ENCODE results near the gene DCAKD. TPM values are rescaled to one million over a fixed set of nuclear protein-coding genes. Genes with fewer than 3 reads are reported as not detected.

DCAKD gene
- total and polyA plus RNA-seq, 4 experiments from 2014 or later, result 8.8 to 32.1 (median 24.1) TPM

GRCh38 chr17:44995436-44996001 lies 55.9 kb downstream of the DCAKD start:
- ChIA-PET CTCF (ENCODE audit: partially characterized antibody) (no interaction called here), POLR2A (ENCODE audit: partially characterized antibody) (no interaction called here)
- Mint-ChIP-seq H3K36me3 (no peaks in the 10 kb centered on the region), H3K27me3 (peaks cover 11 to 20% of the 10 kb centered on the region in 2 donors), H3K9me3 (peaks cover 0 to 15% (median 8%) of the 10 kb centered on the region in 8 donors), H3K4me1 (peaks cover 0 to 3% (median 0%) of the 10 kb centered on the region in 4 donors), H3K4me3 (no peak overlapping the region), H3K27ac (no peak overlapping the region)
- H3K4me1 ChIP-seq (ENCODE audit: insufficient read depth, low read length), result no peaks in the 10 kb centered on the region
- no peak for DNase-seq
- H3K27ac ChIP-seq (ENCODE audit: low read depth, low read length), result no peak overlapping the region
- no peak overlapping the region for H3K4me3 ChIP-seq (ENCODE audit: low read length in 2 of 2)
- intact Hi-C loops (cut with micrococcal nuclease), result no loop called here
- H3K36me3 ChIP-seq (ENCODE audit: insufficient read depth, low read length), result no peaks in the 10 kb centered on the region
- no peaks in the 10 kb centered on the region for H3K9me3 ChIP-seq (ENCODE audit: control insufficient read depth in 1 of 2, low read length in 2 of 2)
- no peaks in the 10 kb centered on the region for H3K27me3 ChIP-seq (ENCODE audit: insufficient read depth, low read length)

DNA sequence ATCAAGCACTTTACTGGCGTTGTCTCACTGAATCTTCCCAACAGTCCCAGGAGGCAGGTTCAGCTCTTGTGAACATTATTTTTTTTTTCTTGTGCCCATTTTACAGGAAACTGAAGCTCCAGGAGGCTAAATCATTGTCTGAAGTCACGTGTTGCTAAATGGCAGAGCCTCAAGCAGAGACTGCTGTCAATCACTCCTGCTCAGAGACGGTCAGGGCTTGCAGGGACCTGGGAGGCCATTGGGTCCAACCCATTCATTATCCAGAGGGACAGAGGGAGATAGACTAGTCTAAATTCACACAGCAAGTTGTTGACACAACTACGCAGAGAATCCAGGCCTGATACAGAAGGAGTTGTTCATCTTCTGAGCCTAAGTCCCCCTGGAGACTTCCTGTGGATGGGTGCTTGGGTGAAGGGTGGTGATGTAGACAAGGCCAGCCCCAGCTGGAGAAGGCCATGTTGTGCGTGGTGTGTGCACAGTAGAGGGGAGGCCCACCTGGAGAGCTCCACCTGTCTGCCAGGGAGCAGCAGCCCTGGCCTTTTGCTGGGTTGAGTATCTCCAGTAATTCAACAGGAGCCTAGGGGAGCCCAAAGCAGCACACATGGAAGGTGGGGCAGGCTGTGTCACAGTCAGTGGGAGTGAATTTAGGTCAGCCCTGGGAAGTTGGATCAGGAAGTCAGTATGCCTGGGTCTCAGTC lies 59.0 kb downstream of the DCAKD start:
- intact Hi-C loops (cut with micrococcal nuclease), result no loop called here
- Histone ChIP-seq H3K9me3 (ENCODE audit: control insufficient read depth in 1 of 2, low read length in 2 of 2) (no peaks in the 10 kb centered on the region), H3K27ac (ENCODE audit: low read depth, low read length) (no peak overlapping the region), H3K4me3 (ENCODE audit: low read length in 2 of 2) (no peak overlapping the region), H3K36me3 (ENCODE audit: insufficient read depth, low read length) (no peaks in the 10 kb centered on the region), H3K27me3 (ENCODE audit: insufficient read depth, low read length) (peaks cover 6% of the 10 kb centered on the region), H3K4me1 (ENCODE audit: insufficient read depth, low read length) (no peaks in the 10 kb centered on the region)
- H3K27me3 Mint-ChIP-seq, result peaks cover 17 to 25% of the 10 kb centered on the region in 2 donors
- H3K9me3 Mint-ChIP-seq, result peaks cover 0 to 3% (median 0%) of the 10 kb centered on the region in 8 donors
- H3K36me3 Mint-ChIP-seq, result no peaks in the 10 kb centered on the region
- POLR2A ChIA-PET (ENCODE audit: partially characterized antibody), result no interaction called here
- H3K27ac Mint-ChIP-seq, result no peak overlapping the region
- peaks cover 0 to 3% (median 0%) of the 10 kb centered on the region in 4 donors for H3K4me1 Mint-ChIP-seq
- CTCF ChIA-PET (ENCODE audit: partially characterized antibody), result no interaction called here
- no peak overlapping the region for H3K4me3 Mint-ChIP-seq
- no peak for DNase-seq

- no peak overlapping the region for H3K4me3 Mint-ChIP-seq
- Histone ChIP-seq H3K4me1 (ENCODE audit: insufficient read depth, low read length) (no peaks in the 10 kb centered on the region), H3K4me3 (ENCODE audit: low read length in 2 of 2) (no peak overlapping the region), H3K9me3 (ENCODE audit: control insufficient read depth in 1 of 2, low read length in 2 of 2) (no peaks in the 10 kb centered on the region), H3K27ac (ENCODE audit: low read depth, low read length) (no peak overlapping the region), H3K36me3 (ENCODE audit: insufficient read depth, low read length) (no peaks in the 10 kb centered on the region), H3K27me3 (ENCODE audit: insufficient read depth, low read length) (peaks cover 15% of the 10 kb centered on the region)
- intact Hi-C loops (cut with micrococcal nuclease), result no loop called here
- CTCF ChIA-PET (ENCODE audit: partially characterized antibody), result interaction anchor here (1.0 kb wide), 1 partner anchor 110 kb away, joined by 3 read pairs; no protein-coding TSS in a partner anchor
- H3K9me3 Mint-ChIP-seq, result peaks cover 0 to 3% (median 0%) of the 10 kb centered on the region in 8 donors
- DNase-seq, result no peak
- POLR2A ChIA-PET (ENCODE audit: partially characterized antibody), result no interaction called here
- no peaks in the 10 kb centered on the region for H3K36me3 Mint-ChIP-seq
- H3K27ac Mint-ChIP-seq, result no peak overlapping the region
- H3K27me3 Mint-ChIP-seq, result peaks cover 16 to 27% of the 10 kb centered on the region in 2 donors
- H3K4me1 Mint-ChIP-seq, result peaks cover 0 to 3% (median 0%) of the 10 kb centered on the region in 4 donors
Measured at GRCh38 chr17:44990994-44991393, 60.4 kb downstream of the DCAKD start.

DNA sequence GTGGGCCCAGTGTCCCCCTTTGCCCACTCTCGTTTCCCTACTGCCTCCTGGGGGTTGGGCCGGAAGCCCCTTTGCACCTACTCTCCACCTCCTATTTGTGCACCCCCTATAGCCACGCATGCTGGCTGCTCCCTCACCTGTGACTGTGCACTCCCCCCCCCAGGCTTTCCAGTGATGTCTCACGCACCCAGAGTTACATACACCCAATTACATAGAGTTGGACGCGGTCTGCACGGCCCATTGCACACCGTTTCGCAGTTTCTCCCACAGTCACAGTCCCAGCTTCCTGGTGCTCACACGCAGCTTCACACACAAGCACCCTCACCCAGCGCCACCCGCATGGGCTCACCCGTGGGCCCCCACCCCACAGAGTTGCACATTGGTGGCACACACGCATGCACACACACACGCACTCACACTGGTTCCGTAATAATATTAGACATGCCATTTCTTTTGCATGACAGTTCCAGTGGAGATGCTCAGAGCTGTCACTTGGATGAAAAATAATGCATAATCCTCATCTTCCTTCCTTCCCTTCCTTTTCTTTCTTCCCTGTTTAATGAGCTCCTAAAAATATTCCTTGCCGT lies 61.8 kb downstream of the DCAKD start:
- no peak for DNase-seq
- ChIA-PET POLR2A (ENCODE audit: partially characterized antibody) (no interaction called here), CTCF (ENCODE audit: partially characterized antibody) (no interaction called here)
- peaks cover 18 to 27% of the 10 kb centered on the region in 2 donors for H3K27me3 Mint-ChIP-seq
- H3K4me3 ChIP-seq (ENCODE audit: low read length in 2 of 2), result no peak overlapping the region
- peaks cover 0 to 3% (median 0%) of the 10 kb centered on the region in 8 donors for H3K9me3 Mint-ChIP-seq
- H3K4me3 Mint-ChIP-seq, result no peak overlapping the region
- H3K9me3 ChIP-seq (ENCODE audit: control insufficient read depth in 1 of 2, low read length in 2 of 2), result no peaks in the 10 kb centered on the region
- H3K36me3 Mint-ChIP-seq, result no peaks in the 10 kb centered on the region
- peaks cover 15% of the 10 kb centered on the region for H3K27me3 ChIP-seq (ENCODE audit: insufficient read depth, low read length)
- intact Hi-C loops (cut with micrococcal nuclease), result no loop called here
- H3K4me1 ChIP-seq (ENCODE audit: insufficient read depth, low read length), result no peaks in the 10 kb centered on the region
- no peak overlapping the region for H3K27ac ChIP-seq (ENCODE audit: low read depth, low read length)
- peaks cover 0 to 3% (median 0%) of the 10 kb centered on the region in 4 donors for H3K4me1 Mint-ChIP-seq
- no peaks in the 10 kb centered on the region for H3K36me3 ChIP-seq (ENCODE audit: insufficient read depth, low read length)
- peak overlapping the region in 1 of 7 donors; percentile 14 for H3K27ac Mint-ChIP-seq

DNA sequence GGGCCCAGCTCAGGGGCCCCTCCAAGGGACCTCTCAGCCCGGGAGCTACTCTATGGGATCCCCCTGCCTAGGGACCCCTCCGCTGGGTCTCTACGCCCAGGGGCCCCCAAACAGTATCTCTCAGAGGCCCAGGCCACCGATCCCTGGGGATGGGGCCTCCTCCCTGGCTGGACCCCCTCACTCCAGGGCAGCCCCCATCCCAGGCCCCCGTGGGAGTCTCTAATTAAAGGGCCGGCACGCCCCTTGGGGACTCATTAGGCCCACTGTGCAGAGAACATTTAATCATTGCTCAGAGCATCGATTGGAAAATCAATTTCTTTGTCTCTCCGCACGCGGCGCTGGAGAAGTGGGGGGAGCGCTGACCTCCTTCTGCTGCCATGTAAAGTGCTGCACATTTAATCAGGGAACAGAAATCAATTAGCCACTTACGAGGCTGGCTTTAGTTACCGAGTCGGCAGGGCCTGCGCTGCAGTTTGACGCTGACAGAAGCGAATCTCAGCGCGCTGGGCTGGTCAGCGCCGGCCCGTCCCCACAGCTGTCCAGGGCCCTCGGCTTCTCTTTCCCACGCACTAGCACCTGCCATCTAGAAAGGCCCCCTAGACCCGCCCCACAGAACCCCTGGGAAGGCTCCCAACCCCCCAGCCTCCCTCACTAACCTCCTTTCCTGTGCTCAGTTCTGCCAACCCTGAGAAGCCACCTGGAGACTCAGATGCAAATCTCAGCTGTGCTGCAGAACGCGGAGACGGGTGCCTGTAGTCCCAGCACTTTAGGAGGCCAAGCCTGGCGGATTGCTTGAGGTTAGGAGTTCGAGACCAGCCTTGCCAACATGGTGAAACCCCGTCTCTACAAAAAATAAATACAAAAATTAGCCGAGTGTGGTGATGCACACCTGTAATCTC lies 63.1 kb downstream of the DCAKD start:
- Mint-ChIP-seq H3K4me1 (no peaks in the 10 kb centered on the region), H3K27ac (no peak overlapping the region), H3K4me3 (no peak overlapping the region), H3K9me3 (peaks cover 0 to 1% (median 0%) of the 10 kb centered on the region in 8 donors), H3K27me3 (peaks cover 18 to 23% of the 10 kb centered on the region in 2 donors), H3K36me3 (no peaks in the 10 kb centered on the region)
- Histone ChIP-seq H3K9me3 (ENCODE audit: control insufficient read depth in 1 of 2, low read length in 2 of 2) (no peaks in the 10 kb centered on the region), H3K36me3 (ENCODE audit: insufficient read depth, low read length) (no peaks in the 10 kb centered on the region), H3K27ac (ENCODE audit: low read depth, low read length) (no peak overlapping the region), H3K27me3 (ENCODE audit: insufficient read depth, low read length) (peaks cover 15% of the 10 kb centered on the region), H3K4me3 (ENCODE audit: low read length in 2 of 2) (no peak overlapping the region), H3K4me1 (ENCODE audit: insufficient read depth, low read length) (no peaks in the 10 kb centered on the region)
- no peak for DNase-seq
- CTCF ChIA-PET (ENCODE audit: partially characterized antibody), result no interaction called here
- POLR2A ChIA-PET (ENCODE audit: partially characterized antibody), result no interaction called here
- intact Hi-C loops (cut with micrococcal nuclease), result no loop called here

DNA sequence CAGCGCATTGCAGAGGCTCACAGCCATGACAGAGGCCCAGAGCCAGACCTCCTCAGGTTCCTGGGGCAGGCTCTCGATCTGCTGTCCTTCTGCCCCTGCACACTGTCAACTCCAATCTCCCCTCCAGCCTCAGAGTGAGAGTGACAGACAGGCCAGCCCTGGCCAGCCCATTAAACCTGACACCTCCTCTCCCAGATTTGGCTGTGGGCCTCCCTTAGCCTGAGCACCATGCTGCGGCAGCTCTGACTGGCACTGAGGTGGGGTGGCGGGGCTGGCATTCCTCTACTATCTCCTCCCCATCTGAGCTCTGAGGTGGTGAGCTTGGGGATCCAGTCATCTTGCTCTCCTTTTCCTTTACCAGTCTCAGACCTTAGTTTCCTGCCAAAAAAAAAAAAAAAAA lies 67.9 kb downstream of the DCAKD start:
- Histone ChIP-seq H3K27me3 (ENCODE audit: insufficient read depth, low read length) (peaks cover 15% of the 10 kb centered on the region), H3K36me3 (ENCODE audit: insufficient read depth, low read length) (no peaks in the 10 kb centered on the region), H3K27ac (ENCODE audit: low read depth, low read length) (no peak overlapping the region), H3K4me3 (ENCODE audit: low read length in 2 of 2) (no peak overlapping the region), H3K4me1 (ENCODE audit: insufficient read depth, low read length) (no peaks in the 10 kb centered on the region), H3K9me3 (ENCODE audit: control insufficient read depth in 1 of 2, low read length in 2 of 2) (no peaks in the 10 kb centered on the region)
- Mint-ChIP-seq H3K4me3 (no peak overlapping the region), H3K9me3 (no peaks in the 10 kb centered on the region), H3K27me3 (peaks cover 17 to 26% of the 10 kb centered on the region in 2 donors), H3K4me1 (no peaks in the 10 kb centered on the region), H3K27ac (no peak overlapping the region), H3K36me3 (no peaks in the 10 kb centered on the region)
- ChIA-PET POLR2A (ENCODE audit: partially characterized antibody) (no interaction called here), CTCF (ENCODE audit: partially characterized antibody) (no interaction called here)
- intact Hi-C loops (cut with micrococcal nuclease), result no loop called here
- no peak for DNase-seq

Measured in CD4-positive, alpha-beta memory T cell (primary cell).